KBM-7 (cell line): ENCODE data around the gene POU2AF1.

Experiments used
- DNase-seq: peaks from one replicate; pipeline ENCODE4 v3.0.0-alpha.2; 2015
- in situ Hi-C: fragments of 300-500 bp; cut with MboI; formaldehyde crosslinking; loops from 2 replicates; pipeline ENCODE4 v1.14.3; 2020; ENCODE audit warnings: low sequenced_read_pairs, low pct_unique_long_range_greater_than_20kb, mixed read lengths

POU2AF1 gene

DNA sequence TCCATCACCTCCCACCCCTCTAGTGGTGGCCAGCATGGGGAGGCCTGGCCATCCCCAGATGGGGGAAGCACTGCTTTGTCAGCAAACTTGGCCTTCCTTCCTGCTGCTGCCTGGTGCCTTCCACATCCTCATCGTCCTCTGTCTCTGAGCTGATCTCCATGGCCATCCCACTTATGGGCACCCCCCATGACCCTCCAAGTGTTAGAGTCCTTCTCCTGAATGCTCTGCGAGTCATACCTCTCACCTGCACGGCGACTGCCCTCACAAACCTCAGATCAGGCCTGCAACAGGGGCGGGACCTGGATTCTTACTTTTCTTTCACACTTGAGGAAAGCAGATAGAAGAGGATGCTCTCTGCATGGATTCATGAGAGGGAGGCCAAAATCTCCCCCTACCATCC lies 24.0 kb downstream of the POU2AF1 start:
- in situ Hi-C loops, result no loop called here
- no peak for DNase-seq

DNA sequence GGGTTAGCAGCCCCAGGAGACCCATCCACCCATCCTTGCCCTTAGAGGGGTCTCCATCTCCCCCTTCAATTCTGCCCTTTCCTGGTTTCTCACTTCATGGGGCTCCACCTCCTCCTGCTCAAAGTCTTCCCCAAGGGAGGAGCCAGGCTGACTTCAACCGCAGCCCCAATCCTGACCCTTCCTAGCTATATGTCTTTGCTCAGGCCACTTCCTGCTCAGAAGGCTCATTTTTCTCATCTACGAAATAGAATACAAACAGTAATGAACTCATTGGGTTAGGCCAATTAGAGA lies 24.5 kb downstream of the POU2AF1 start:
- no peak for DNase-seq
- in situ Hi-C loops, result no loop called here

DNA sequence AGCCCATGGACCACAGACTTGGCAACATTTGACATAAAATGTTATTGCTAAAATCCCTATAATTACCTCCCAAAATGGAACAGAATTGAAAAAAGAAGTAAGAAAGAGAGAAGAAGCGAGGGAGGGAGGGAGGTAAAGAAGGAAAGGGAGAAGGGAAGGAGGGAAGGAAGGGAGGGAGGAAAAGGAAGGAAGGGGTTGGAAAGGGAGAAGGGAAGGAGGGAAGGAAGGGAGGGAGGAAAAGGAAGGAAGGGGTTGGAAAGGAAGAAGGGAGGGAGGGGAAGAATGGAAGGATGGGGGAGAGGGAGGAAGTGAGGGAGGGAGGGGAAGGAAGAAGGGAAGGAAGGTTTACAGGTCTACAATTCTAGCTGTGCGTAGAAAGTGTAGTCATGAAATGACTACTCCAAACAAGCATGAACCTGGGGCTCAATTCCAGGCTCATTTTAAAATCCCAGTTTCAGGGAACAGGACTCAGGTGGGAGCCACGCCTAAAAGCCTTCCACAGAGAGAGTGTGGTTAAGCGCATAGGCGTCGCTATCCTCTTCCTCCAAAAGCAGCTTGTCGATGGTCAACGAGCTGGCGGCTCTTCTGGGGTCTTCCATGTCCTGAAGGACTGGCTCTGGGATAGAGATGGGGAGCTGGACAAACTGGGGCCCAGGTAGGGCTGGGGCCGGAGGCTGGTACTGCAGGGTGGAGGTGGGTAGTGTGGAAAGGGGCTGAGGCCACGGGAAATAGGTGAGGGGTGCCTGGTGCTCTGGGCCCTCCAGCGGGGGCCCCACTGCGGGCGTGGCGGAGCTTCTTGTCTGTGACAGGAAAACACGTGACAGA lies 25.1 kb downstream of the POU2AF1 start:
- in situ Hi-C loops, result no loop called here
- no peak for DNase-seq

DNA sequence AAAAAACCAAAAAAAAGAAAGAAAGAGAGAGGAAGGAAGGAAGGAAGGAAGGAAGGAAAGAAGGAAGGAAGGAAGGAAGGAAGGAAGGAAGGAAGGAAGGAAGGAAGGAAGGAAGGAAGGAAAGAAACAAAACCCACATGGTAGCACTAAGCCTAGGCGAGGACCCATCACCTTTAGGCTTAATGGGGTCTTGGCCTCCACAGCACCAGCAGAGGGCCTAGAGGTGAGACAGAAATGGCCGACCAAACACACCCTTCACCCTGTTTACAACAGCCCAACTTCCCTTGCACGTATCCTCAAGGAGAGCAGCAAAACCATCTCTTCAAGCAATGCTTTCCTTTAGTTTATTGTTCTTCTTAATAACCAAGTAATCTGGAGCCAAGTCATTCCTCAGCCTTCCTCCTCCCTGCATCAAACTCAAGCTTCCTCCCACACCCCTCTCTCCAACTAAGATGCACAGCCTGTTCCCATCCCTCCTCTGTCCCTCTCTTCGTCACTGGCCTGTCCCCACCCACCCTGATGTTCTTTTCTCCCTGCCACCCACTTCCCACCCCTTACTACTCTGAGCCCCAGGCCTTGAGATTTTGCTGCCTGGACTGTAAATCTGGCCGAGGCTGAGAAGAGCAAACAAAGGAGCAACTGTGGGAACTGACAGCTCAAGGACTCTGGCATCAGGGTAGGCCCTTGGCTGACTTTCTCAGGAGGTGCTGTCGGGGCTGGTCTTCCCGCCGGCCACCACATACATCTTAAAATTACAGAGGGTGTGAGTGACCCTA lies 26.0 kb downstream of the POU2AF1 start:
- in situ Hi-C loops, result no loop called here
- DNase-seq, result no peak

DNA sequence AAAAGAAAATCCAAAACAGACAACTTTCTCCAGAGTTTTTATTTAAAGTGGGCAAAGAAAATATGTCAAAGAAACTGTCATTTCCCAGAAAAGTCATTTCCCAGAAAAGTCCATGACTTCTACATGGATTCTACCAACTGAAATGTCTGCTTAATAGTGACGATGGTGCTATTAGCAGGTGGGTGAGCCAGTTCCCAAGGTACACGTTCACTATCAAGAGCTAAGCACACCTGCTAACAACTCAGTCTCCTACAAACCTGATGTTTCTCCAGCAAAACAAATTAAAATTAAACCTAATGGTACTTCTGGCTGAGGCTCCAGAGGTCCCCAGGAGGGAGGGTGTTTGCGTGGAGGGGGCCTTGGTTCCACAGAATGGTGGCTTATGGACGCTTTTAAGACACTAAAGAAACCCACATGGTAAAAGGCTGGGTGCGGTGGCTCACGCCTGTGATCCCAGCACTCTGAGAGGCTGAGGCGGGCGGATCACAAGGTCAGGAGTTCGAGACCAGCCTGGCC lies 26.8 kb downstream of the POU2AF1 start:
- DNase-seq, result no peak
- in situ Hi-C loops, result no loop called here

DNA sequence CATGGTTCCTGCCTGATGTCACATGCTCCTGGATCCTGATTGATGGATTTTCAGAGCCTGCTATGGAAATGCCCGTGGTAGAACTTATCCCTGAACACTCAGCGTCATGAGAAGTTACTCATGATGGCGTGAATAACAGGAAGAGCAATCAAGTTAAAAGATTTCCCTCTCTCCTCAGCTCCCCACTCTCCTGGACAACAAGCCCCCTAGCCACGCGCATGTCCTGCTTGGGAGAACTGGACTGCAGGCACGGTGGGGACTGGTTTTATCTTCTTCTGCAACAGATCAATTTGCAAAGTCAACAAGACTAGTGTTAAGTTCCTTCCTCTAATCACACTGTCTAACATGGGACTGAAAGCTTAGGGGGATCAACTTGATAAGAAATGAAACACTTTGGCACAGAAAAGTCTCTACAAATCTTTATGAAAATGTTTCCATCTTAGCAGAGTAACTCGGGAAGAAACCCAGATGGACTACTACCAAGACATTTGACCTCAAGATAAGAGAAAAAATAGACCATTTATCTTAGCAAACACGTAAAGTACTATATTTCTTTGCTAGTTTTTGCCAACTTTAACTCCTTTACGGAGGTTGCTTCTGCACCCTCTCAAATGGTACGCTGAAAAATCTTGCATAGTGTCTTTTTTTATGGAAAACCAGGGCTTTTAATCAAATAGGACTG lies 27.6 kb downstream of the POU2AF1 start:
- no peak for DNase-seq
- in situ Hi-C loops, result no loop called here

DNA sequence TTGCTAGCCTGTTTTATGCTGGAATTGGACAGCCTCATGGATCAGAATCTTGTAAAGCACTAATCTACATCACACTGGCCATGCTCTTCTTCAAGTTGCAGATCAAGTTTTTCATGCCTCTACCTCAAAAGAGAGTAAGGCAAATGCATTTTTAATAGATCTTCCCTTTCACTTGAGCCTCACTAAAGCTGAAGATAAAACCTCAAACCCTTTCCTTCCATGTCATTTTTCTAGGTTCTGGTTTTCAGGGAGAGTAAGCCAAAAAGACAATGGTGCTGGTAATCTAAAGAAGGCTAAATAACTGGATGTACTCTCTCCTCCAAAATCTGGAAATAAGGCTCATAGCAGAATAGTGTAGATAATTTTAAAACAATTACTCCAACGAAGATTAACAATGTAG lies 28.3 kb downstream of the POU2AF1 start:
- no peak for DNase-seq
- in situ Hi-C loops, result no loop called here

DNA sequence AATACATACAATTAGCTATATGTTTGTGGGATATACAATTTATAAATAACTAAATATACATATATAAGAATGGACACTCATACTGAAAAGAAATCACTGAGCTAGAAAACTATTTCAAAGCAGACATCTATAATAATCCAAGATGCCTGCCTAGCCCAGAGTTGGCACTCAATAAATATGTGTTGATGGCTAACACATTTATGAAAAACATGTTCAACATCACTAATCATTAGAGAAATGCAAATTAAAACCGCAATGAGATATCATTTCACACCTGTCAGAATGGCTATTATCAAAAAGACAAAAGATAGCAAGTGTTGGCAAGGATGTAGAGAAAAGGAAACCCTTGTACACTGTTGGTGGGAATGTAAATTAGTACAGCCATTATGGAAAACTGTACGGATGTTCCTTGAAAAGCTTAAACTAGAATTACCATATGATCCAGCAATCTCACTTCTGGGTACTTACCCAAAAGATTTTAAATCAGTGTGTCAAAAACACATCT lies 29.8 kb downstream of the POU2AF1 start:
- in situ Hi-C loops, result no loop called here
- no peak for DNase-seq

DNA sequence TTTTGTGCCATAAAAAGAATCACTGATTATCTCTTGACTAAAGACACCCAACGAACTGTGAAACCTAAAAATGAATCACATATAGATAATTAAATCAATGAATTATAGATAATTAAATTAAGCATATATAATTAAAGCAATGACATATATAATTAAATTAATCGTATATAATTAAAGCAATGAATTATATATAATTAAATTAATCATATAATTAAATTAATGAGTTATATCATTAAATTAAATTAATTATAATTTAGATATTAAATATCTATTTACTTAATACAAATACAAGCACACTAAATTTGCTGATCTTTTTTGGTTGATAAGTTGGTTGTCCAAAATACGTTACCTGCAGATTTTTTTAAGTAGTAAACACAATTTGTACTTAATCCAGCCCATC lies 30.9 kb downstream of the POU2AF1 start:
- in situ Hi-C loops, result no loop called here
- DNase-seq, result no peak

DNA sequence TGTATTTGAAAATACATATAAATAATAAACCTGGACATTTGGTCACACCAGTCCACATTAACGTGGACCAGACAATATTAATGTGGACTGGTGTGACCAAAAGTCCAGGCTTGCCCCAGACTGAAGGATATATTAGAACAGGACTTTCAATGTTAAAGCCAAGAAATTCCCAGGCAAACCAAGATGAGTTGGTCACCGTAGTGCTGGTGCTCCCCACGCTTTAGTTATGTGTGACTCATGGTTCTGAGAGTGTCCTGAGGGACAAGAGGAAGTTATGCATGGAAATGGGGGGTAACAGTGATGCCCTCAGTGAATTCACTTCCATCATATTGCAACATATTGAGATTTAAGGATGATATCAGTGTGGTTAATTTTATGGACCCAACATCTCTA lies 31.4 kb downstream of the POU2AF1 start:
- no peak for DNase-seq
- in situ Hi-C loops, result no loop called here

DNA sequence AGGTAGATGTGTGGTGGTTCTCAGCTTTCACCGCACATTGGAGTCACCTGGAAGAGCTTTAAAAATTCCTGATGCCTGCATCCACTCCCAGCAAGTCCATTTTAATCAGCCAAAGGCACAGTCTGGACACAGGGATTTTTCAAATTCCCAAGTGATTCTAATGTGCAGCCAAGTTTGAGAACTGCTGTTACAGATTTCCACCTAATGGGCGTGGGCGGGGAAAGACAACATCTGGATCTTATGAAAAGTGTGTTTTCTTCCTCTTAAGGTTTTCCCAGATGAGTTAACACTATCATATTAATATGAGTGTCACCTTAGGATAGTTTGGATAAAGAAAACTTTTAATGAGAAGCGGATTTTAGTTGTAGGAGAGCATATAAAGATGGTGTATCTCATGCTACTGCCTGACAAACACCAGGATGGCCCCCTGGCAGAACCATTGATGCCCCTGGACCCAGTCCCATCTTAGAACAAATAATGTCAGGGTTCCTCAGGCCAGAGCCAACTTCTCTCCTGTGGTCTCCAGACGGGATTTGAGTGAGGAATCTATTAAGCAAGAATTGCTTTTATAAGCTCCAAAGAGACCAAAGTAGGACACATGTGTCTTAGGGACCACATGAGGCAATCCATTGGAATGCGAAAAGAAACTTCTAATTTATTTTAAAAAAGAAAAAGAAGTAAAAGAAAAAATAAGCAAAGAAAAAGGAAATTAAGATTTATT lies 31.9 kb downstream of the POU2AF1 start:
- DNase-seq, result no peak
- in situ Hi-C loops, result no loop called here

DNA sequence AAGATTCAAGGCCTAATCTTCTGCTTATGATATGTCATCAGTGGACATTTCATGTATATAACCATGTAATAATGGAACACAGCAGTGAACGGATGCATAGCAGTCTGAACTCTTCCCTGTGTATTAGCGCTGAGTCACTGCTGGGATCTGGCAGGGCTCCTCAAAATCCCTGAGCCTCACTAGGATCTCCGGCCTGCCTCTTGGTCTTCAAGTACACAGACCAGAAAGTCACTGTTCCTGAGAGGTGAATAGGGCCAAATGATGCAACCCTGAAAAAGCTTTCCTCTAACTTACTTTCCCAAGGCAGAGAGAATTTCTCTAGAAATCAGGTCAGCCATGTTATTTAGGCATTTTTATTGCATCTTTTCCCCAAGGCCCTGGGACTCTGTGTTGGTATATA lies 35.0 kb downstream of the POU2AF1 start:
- DNase-seq, result no peak
- in situ Hi-C loops, result no loop called here

DNA sequence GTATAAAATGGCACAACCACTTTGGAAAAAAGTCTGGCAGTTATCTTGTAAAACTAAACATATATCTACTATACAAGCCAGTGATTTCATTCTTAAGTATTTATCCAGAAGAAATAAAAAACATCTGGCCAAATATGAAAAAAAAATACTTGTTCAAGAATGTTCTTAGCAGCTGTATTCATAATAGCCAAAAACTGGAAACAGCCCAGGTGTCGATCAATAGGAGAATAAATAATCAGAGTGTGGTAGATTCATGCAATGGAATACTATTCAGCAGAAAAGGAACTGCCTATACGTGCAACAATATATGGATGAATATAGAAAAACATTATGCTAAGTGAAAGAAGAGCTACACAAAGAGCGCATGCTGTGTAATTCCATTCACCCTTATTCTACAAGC lies 36.7 kb downstream of the POU2AF1 start:
- DNase-seq, result no peak
- in situ Hi-C loops, result no loop called here

DNA sequence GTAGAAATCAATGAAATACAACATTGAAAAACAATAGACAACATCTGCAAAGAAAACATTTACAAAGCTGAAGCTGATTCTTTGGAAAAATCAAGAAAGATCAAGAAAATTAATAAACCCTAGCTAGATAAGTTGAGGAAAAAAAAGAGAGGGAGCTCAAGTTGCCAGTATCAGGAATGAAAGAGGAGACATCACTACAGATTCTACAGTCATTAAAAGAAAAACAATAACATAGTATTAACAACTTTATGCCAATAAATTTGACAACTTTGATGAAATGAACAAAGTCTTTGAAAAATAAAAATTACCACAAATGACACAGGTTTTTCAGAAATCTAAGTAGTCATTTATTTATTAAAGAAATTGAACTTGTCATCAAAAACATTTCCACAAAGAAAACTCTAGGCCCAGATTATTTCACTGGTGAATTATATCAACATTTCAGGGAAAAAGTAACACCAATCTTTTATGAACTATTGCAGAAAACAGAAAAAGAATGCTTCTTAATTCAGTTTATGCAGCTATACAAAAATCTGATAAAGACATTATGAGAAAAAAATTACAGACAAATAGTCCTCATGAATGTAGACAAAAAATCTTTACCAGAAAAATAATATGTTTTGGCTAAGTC lies 39.2 kb downstream of the POU2AF1 start:
- in situ Hi-C loops, result no loop called here

DNA sequence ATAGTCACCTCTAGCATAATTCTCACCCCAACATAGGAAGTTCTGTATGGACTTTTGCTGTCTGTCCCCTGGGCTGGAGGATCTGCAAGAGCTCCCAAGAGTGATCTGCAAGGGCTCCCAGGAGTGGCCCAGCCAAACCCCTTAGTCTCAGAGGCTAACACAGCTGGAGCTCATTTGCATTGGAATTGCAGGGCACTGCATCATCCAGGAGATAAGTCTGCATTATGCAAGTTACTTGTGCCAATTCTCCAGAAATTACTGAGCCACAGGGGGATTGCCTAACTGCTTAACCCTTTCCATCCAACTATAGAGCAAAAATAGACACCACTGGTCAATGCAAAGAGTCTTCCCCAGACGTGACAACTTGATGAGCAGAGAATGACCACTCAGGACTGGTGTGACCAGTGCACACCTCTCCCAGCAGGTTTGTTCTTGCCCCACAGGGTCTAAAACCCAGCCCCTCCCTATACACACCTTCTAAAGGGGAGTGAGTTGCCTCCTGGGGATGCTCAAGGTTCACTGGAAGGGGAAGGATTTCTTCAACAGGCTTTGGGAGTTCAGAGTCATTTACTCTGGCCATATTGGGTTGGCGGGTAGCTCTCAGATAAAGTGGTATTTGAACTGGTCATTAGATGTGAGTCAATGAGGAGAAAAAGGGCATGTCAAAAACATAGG lies 42.4 kb downstream of the POU2AF1 start:
- in situ Hi-C loops, result no loop called here
- no peak for DNase-seq

More for the DNA sequence above, 39.2 kb downstream of the POU2AF1 start:
- DNase-seq, result no peak

DNA sequence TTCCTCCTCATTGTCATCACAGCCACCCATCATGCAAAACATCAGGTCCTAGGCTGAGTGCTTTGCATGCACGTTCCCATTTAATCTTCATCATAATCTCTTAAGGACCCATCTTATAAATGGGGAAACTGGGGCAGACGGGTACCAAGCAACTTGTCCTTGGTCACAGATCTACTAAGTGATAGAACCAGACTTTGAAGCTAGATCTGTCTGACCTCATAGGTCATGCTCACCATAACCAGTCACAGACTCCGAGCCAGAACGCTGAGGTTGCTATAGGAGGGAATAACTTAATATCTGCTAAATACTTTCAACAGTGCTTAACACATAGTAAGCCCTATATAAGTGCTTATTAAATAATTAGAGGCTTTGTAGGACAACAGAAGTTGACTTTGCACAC lies 43.0 kb downstream of the POU2AF1 start:
- DNase-seq, result no peak
- in situ Hi-C loops, result no loop called here

DNA sequence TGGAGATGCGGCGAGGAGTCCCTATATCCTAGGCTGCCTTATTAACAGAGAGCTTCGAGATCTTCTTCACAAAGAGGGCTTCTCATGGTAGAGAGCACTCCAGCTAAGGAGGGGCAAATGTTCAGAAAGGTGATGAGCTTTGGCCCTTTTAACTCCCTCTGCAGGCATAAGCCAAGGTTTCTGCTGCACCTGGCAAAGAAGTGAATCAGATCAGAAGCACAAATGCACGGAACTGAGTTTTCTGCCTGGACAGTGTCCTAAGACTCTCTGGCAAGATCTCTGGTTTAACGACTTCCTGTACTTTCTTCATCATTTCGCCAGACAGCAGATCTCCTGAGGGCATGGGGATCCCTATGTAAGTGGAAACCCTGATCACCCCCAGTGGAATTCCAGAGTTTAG lies 43.5 kb downstream of the POU2AF1 start:
- no peak for DNase-seq
- in situ Hi-C loops, result no loop called here
